Mammary epithelial cell (primary cell): ENCODE measurements around the gene RXYLT1.
"Not testable (repeated sequence)": the region's sequence is repeated elsewhere in the genome, so short reads cannot be mapped to it uniquely, and the experiment has no call there.

ENCODE experiments used
- CTCF ChIP-seq, 2 donors: IDR thresholded peaks in 1 of 2; conservative IDR thresholded peaks in 1 of 2; 2 replicates each; pipeline ENCODE4 v1.5.1; 2011 to 2012; ENCODE audit warnings: inconsistent platforms in 2 of 2, low read length in 2 of 2, mild to moderate bottlenecking in 2 of 2, control low read depth in 1 of 2, low read depth in 1 of 2; ENCODE audit not compliant: insufficient read depth in 1 of 2; ENCODE audit errors: extremely low read depth in 1 of 2
- EZH2 ChIP-seq: IDR thresholded peaks from 2 replicates; pipeline ENCODE4 v1.6.1; 2012; ENCODE audit warnings: low read length, inconsistent platforms, borderline replicate concordance

GRCh38 chr12:63746470-63746869 lies 33.2 kb upstream of the RXYLT1 start:
- TF ChIP-seq CTCF (conservative IDR thresholded peaks at IDR 0.05 in 1 of 2, IDR thresholded peaks at IDR 0.05 in 1 of 2; ENCODE audit: extremely low read depth in 1 of 2, insufficient read depth in 1 of 2, low read depth in 1 of 2, low read length in 2 of 2); EZH2: not testable (repeated sequence)
